Measurements from ENCODE around the gene SPDYE3.

SPDYE3 gene

GRCh38 chr7:100370746-100371145, 63.2 kb downstream of the SPDYE3 start:
- no peak for DNase-seq (ENCODE audit: low read depth)

GRCh38 chr7:100371561-100372171, 64.2 kb downstream of the SPDYE3 start:
- no peak for DNase-seq (ENCODE audit: low read depth)
